Activated T-cell treated with anti-CD3 and anti-CD28 coated beads, Interleukin-2, amount 50 U/mL, for 1 hour (primary cell): ENCODE measurements around the gene DCTD.

Source experiments
- DNase-seq: peaks from one replicate; pipeline ENCODE4 v3.0.0-alpha.2; 2020

The DCTD gene

DNA sequence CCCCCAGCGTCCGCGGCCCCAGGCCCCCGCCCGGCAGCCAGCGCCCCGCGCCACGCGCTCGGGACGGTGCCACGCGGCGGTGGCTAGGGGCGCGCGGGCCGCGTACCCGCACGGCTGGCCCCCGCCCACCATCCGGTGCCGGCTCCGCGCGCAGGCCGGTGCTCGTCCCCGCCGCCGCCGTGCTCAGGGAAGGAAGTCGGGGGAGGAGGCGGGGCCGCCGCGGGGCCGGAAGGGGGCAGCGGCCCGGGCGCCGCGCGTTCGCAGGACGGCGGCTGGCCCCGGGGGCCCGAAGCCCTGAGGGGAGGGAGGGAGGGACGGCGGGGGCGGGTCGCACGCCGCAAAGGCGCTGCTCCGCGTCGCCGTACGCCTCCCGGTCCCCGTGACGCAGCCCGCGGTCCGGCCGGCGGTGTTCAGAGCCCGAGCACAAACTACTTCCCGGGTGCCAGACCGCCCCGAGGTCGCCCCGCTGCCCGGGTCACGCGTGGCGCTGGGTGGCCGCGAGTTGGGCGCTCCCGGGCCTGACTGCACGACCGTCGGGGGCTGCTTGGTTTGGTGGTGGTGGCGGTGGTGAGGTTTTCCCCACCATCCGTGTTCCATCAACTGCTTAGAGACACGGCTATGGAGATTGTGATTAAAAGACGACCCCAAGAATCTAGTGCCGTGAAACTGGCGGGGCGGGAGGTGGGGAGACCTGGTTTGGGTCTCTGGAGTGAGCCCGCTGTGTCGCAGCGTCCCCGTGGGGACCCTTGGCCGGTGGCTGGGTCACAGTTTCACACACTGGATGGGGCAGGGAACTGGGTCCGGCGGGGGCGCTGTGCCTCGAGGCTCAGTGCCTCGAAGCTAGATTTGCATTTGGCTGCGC is at the start of gene DCTD:
TSS of gene DCTD (minus strand) at position 205 of the 862 bp plus-strand sequence. CDS start 1,818 bp downstream, outside the sequence.
- peak; percentile 76 for DNase-seq

DNA sequence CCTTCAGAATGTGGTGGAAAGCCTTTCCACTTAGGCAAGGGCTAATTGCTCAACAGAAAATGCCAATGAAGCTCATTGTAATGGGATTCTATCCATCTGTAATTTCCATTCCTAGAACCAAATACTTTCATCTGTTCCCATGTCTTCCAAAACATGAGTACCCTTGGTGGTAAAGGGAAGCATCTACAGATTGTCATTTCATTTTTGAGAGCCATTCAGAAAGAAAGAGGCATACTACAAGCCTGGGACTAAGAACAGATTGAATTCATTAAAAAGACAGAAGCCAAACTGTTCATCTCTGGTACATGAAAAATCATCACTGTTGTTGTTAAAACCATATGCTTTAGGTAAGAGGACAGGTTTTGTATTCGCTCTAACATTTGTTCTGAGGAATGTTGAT is 43.6 kb upstream of the DCTD start:
- no peak for DNase-seq

DNA sequence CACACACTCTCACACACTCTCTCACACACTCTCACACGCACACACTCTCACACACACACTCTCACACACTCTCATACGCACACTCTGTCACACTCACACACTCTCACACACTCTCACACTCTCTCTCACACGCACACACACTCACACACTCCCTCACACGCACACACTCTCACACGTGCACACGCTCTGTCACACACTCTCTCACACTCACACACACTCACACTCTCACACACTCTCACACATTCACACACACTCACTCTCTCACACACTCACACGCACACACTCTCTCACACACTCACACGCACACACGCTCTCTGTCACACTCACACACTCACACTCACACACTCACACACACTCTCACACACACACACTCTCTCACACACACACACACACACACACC is 43.0 kb upstream of the DCTD start:
- no peak for DNase-seq

DNA sequence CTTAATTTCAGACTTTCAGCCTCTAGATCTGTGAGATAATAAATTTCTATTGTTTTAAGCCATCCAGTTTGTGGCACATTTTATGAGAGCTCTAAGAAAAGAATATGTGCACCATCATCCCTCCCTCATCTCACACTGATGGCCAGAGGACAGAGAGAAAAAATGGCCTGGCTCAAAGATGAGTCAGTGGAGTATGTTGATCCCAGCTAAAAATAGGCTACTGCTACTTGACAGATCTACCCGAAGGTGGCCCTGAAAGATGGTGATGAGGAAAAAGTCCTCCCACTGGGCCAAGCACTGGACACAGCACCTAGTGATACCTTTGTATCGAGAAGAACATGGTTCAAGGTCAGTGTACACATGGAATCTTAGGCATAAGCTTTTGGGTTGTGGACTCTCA is 38.2 kb upstream of the DCTD start:
- DNase-seq: no peak

DNA sequence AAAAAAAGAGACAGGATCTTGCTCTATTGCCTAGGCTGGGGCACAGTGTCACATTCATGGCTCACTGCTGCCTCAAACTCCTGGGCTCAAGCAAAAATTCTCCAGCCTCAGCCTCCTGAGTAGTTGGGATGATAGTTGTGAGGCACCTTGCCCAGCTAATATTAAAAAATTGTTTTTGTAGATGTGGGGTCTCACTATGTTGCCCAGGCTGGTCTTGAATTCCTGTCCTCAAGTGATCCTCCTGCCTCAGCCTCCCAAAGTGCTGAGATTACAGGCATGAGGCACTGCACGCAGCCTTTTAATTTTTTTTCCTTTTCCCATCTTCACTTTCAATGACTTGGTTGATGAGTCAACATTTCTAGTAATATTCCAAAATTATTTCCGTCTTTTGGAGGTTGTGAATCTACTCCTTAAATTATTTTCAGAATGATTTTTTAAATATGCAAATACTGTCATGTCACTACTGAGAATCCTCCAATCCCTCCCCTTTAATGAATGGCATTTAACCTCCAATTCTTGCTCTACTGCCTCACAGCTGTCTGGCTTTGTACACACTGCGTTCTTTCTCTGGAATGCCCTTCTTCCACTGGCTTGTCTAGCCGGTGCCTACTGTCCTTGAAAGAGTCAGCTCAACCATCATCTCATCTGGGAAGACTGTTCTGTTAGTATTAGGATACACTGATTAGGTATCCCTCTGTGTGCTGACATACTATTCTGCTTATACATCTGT is 27.5 kb upstream of the DCTD start:
- DNase-seq: no peak

DNA sequence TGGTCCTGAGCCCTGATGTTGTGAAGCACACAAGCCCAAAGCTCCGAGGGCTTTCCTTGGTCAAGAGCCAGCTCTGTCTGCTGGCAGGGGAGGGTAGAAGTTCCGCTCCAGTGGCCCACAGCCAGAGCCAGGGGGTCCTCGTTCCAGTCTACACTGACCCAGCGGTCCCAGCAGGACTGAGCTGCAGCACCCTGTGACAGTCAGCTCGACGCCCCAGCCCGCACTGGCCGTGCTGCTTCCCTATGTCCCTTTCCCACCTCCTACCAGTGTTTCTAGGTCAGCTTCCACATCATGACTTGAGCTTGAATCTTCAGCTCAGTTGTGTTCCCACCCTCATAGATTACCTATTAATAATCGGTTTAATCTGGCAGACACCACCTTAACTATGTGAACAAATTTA is 22.5 kb upstream of the DCTD start:
- no peak for DNase-seq

DNA sequence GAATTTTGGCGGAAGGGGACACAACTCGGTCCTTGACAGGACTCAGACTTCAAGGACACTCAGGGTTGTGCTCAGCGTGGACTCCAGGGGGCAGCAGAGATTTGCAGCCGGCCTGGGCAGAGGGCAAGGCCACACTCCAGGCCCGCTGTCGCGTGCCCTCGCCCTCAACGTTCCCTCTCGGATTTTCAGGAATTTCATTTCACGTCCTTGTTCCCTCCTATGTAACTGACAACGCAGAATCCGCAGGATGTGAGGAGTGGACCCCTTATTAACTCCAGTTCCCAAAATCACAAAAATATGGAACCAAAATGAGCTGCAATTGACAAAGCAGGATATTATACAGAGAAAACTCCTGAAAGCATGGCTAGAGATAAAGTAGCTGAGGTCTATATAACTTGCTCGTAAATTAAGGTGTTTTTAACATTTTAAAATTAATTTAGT is 21.0 kb upstream of the DCTD start:
- peak; percentile 68 for DNase-seq

DNA sequence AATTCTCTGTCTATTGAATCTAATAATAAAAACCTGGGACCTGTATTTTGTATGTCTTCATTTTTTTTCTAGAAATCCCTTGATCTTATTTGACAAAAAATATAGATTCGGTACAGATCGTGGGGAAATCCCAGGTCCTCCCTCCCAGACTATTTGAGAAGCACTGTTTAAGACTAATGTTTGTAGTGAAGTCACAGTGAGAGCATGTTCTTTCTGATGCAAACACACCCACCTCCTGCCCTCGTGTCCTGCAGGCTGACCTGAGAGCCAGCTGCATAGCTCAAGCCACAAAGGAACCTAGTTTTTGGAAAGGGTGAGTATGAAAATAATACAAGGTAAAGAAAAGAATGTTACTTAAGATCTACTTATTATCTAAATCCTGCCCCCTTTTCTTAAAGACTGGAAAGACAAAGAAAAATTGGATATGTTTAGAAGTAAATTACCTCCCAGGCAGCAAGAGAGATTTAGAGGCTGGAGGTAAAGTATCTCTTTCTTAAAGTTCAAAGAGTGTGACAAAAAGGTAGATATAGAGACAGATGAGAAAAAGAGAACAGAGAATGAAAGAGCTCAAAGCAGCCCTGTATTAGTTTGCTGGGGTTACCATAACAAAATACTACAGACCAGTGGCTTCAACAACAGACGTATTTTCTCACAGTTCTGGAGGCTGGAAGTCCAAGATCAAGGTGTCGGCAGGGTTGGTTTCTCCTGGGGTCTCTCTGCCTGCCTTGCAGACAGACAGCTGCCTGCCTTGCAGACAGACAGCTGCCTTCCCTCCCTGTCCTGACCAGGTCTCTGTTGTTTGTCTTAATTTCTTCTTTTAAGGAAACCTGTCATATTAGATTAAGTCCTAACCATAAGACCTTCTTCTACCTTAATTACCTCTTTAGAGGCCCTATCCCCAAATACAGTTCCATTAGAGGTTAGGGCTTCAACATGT is 20.4 kb upstream of the DCTD start:
- DNase-seq: no peak

DNA sequence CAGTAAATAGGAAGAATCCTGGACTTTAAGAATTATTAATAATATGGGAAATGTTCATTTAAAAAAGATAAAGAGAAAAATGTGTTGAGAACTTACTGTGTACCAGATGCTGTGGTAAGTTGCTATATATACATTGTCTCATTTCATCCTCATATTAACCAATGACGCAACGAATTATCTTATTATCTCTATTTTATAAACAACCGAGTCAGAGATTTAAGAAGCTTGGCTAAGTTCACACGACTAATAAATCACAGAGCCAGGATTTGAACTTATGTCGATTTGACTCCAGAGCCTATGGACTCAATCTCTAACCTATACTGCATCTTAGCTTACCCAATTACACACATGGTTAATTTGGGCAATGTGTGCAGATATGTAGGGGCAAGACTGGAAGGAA is 15.5 kb upstream of the DCTD start:
- DNase-seq: no peak

DNA sequence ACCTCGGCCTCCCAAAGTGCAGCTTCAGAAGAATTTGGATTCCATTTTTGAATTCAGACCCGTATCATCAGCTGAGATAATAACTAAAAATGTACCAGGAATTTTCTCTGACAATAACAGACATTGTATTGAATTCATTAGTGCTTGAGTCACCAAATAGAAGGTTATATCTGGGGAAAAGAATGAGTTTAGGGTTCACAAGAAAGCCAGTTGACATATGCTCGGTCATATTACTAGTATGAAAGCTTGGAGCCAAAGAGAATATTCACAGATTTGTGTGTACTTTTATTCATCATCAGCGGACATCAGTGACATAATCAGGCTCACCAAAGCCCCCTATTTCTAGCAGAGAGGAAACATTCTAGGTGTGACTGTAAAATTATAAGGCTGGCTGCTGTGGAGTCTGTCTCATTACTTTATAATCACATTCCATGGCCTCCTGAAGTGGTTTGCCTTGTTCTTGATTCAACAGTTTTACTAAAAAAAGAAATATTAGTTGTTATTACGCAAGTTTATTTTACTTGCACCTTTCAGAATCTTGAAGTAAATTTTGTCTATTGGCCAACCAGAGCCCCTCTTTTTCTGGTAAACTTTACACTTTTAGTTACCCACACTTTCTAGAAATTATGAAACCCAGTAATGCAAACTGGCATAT is 14.6 kb upstream of the DCTD start:
- DNase-seq: no peak

DNA sequence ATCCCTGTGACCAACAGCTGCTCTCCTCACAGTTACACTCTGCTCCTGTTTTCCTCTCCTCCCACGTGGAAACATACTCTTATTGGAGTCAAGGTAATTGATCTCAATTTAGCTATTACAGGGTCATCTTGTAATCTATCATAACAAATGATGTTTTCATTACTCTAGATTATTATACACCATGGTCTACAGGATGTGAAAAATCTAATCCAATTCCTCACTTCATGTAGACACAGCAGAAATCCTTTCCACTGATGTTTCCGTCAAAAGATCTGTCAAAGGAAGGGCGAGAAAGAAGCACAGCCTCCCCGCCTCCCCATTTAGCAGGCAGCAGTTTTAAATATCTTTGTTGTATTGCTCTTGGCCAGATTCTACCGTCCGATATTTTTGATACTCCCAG is 13.7 kb upstream of the DCTD start:
- DNase-seq: no peak

DNA sequence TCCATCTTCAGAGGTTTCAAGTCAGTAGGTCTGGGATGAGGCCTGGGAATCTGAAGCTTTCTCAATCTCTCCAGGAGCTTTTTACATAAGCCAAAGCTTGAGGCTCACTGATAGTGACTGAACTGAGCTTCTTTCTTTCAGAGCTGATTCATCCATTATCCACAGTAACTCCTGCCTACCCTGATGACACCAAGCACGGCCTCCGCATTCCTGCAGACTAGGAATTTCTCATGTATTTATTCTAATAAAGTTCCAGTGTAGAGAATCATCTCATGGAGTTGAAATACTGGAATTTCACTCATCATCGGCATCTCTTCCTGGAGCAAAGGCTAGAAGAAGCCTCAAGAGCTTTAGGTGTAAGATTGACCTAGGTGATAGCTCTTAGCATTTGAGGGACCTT is 12.1 kb upstream of the DCTD start:
- no peak for DNase-seq

DNA sequence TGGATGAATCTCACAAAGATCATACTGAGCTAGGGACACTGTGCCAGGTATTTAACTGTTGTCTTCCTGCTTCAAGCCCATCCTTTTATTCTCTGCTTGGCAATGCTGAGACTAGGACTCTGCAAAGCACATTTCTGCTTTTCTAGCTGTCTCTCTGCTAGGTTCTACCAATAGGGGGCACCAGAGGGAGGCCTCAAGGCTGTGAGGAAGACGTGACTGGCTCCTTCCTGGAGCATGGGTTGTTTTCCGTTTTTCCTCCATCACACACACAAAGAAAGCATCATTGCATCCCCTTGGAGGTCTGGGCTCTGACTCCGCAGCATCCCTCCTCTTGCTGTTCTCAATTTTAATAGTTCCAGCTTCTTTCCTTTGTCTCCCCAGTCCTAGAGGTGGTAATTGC is 10.9 kb upstream of the DCTD start:
- DNase-seq: no peak

DNA sequence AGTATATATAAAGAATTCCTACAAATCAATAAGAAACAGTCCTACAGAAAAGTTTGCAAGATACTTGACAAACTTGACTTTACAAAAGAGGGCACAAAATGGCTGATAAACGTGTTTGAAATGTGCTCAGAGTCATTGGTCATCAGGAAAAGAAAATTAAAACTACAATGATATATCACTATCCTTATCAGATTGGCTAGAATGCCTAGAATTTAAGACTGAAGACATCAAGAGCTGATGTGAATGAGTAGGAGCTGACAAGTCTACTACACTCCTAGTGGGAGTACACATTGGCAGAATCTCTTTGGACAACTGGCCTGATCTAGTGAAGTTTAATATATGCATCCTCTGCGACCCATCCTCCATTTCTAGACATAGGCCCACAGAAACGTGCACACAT is 10.3 kb upstream of the DCTD start:
- no peak for DNase-seq

DNA sequence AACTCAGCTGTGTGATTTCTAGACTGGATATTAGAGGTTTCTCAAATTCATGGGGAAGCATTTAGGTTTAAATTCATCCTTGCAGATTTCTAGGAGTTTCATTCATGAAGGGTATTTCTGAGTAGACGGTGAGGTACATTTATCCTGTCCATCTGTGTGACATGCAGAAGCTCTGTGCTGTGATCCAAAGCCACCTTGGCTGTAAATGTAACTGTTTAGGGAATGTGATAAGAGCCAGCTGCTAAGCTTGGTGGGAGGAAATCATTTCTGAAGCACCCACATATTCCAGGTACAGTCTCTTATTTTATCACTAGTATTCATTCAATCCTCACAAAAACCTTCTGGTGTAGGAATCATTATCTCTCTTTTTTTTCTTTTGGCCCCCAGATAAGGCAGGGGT is 8.7 kb upstream of the DCTD start:
- DNase-seq: no peak

DNA sequence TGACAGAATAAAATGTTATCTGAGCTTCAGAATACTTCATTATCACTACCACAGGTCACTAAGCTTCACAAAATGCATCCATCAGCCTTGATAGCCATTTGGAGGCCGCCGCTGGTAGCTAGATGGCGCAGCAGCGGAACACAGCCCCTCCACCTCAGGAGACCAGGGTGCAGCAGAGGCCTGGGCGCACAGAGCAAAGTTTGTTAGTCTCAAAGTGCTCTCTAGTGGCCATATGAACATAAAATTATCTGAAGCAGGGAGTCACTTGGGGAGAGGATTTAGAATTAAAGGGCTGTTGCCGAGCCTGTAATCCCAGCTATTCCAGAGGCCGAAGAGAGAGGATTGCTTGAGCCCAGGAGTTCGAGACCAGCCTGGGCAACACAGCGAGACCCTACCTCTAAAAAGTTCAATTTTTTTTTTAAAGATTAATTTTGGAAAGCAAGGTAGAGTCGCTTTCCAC is 8.1 kb upstream of the DCTD start:
- DNase-seq: peak; percentile 56

DNA sequence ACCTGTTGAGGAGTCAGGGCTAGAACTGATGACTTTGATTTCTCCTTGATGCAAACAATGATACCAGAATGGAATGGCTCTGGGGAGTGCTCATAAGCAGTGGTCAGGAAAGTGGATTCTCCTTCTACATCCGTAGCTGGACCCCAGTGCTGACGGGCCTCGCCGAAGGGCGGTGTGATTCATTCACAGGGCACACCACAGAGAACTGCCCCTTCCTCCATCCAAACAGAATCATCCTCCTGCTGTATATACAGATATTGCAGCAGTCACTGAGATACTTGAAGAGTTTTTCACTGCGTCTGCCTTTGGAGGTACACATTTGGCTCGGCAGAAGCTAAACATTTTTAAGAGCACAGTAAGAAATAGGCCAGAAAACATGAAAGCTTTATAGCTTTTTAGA is 7.3 kb upstream of the DCTD start:
- DNase-seq: no peak

DNA sequence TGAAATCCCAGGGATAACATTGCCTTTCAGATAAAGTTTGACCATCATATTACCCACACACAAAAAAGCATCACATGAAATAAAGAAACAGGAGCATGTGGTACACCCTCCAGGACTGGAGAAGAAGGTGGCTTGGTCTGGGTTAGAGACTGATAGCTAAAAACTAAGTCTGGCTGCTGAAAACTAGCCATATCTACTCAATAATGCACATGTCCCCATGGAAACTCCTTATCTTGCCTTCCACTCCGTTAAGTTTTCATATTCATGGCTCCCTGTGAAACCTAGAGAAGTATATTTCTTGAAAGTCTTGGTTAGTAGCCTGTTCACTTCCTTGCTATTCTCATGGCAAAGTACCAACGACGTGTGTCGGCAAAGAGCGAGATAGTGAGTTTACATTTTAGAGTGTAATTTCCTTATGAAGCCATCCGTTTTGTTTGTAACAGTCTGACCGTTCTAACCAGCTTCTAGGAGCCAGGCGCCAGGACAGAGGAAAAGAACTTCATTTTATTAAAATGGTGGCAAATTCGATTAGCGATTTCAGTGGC is 6.7 kb upstream of the DCTD start:
- DNase-seq: no peak

DNA sequence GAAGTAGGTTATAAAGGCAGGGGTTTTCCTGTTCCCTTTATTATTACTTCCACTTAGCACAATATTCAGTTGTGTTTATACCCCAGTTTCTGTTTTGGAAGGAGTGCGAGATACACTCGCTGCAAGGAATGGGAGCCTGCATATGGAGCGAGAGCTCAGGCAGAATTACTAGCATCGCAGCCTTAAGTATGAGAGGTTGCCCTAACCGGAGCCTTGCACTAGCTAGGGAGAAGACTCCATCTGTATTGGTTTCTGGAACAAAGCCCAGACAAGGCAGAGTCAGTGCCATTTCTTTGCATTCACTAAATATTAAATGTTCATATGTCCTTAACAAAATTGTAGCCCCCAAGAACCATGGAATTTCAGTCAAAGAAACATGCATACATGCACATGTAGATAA is 6.2 kb upstream of the DCTD start:
- DNase-seq: no peak

DNA sequence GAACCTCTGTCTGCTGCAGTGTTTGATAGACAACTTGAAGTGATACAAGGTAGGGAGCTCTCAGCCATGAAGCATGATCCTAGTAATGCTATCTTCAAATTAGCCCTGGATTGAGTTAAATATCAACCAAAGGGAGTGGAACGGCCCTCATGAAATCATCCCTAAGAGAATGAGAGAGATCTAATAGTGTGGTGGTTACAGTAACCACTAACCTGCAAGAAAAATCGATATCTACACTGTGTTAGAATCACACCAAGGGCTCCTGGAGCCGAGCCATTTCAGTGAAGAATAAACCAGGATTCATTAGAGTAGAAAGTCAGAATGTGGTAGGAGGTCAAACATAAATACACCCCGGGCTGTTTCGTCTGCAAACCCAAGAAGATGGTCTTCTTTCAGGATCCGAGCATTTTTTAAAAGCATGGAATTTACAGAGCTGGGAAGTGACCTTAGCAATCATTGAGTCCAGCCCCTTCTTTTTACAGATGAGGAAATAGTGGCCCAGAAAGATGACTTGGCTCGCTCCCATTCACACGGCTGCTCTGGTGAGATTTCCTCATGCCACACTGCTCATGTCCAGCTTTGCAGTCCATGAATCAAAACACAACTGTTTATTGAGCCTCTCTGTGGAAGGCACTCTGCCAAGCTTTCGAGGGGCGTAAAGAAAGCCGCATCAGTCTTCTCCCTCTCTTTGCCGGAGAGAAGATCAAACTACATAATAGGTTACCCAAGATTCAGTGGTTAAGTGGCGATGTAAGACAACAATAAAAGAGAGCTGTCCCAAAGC is 5.5 kb upstream of the DCTD start:
- DNase-seq: no peak

DNA sequence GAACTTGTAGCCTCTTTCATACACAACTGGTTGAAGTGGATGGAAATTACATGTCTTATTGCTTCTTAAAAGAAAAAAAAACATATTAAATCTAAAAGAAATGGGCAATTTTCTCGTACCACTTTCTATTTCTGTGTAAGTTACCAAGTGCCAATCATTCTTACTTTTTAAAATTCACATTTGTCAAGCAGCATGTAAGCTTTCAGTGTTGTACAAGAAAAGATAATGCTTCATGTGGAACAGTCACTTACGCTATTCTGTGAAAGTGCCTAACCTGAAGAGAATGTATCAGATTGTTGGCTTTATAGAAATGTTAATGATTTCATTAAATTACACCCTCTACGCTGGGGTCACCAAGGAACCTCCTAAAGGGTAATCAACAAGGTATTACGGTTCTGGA is 4.4 kb upstream of the DCTD start:
- DNase-seq: no peak
